CD4-positive, alpha-beta T cell treated with Interleukin-4 for 1 hour (primary cell): ENCODE measurements around the gene ZPR1.

Source experiments
- DNase-seq, 2 donors: peaks; one replicate each; pipeline ENCODE4 v3.0.0-alpha.2; 2020 to 2022

ZPR1 gene

GRCh38 chr11:116742104-116742503, 45.7 kb downstream of the ZPR1 start:
- no peak for DNase-seq

GRCh38 chr11:116740741-116741140, 47.1 kb downstream of the ZPR1 start:
- no peak for DNase-seq

- no peak for DNase-seq
Observed at GRCh38 chr11:116738975-116739374, 48.8 kb downstream of the ZPR1 start.

GRCh38 chr11:116736763-116737162, 51.1 kb downstream of the ZPR1 start:
- no peak for DNase-seq

GRCh38 chr11:116733969-116734508, 53.8 kb downstream of the ZPR1 start:
- DNase-seq: peak in 1 of 2 donors; percentile 2

GRCh38 chr11:116733043-116733755, 54.6 kb downstream of the ZPR1 start:
- DNase-seq: no peak

GRCh38 chr11:116732271-116733042, 55.4 kb downstream of the ZPR1 start:
- peak; percentile 53 to 56 for DNase-seq

- no peak for DNase-seq
Observed at GRCh38 chr11:116731821-116732220, 56.0 kb downstream of the ZPR1 start.

- DNase-seq: no peak
Observed at GRCh38 chr11:116731097-116731761, 56.6 kb downstream of the ZPR1 start.

GRCh38 chr11:116730601-116731000, 57.2 kb downstream of the ZPR1 start:
- DNase-seq: no peak

- no peak for DNase-seq
Observed at GRCh38 chr11:116730241-116730561, 57.6 kb downstream of the ZPR1 start.

GRCh38 chr11:116729501-116730240, 58.2 kb downstream of the ZPR1 start:
- no peak for DNase-seq

GRCh38 chr11:116727990-116728389, 59.8 kb downstream of the ZPR1 start:
- no peak for DNase-seq

GRCh38 chr11:116725434-116726221, 62.2 kb downstream of the ZPR1 start:
- DNase-seq: no peak

- no peak for DNase-seq
Observed at GRCh38 chr11:116724813-116725212, 63.0 kb downstream of the ZPR1 start.
